Measurements from ENCODE around the gene CDH4. TPM values are rescaled to one million over a fixed set of nuclear protein-coding genes. Genes with fewer than 3 reads are reported as not detected.

CDH4 gene
- polyA plus RNA-seq, 1 experiment = 1.5 TPM

GRCh38 chr20:61964675-61965605 is 712.9 kb downstream of the CDH4 start:
- DNase-seq (ENCODE audit: low read depth) = no peak
- CTCF ChIA-PET = no interaction called here

GRCh38 chr20:61965606-61966491 is 713.8 kb downstream of the CDH4 start:
- Histone ChIP-seq H3K36me3 (ENCODE audit: control insufficient read depth, insufficient read depth, low read length) (no peaks in the 10 kb centered on the region), H3K27me3 (ENCODE audit: control insufficient read depth, insufficient read depth, low read length) (0 out of 2 replicates have a peak, but pooled peaks cover 10% of the 10 kb centered on the region), H3K4me3 (ENCODE audit: low read depth, low read length) (no peak overlapping the region)
- DNase-seq (ENCODE audit: low read depth) = no peak
- ChIA-PET POLR2A (no interaction called here), CTCF (interaction anchor here (0.6 kb wide), 1 partner anchor 8 kb away, joined by 3 read pairs; no protein-coding TSS in a partner anchor)
- 0 out of 2 replicates have a peak, but pooled peaks have one; percentile 2 for TF ChIP-seq CTCF (IDR thresholded peaks at IDR 0.05; ENCODE audit: insufficient read depth, low read depth, low read length)

More at GRCh38 chr20:61964675-61965605, 712.9 kb downstream of the CDH4 start:
- POLR2A ChIA-PET = no interaction called here
- no peak for TF ChIP-seq CTCF (IDR thresholded peaks at IDR 0.05; ENCODE audit: insufficient read depth, low read depth, low read length)
- Histone ChIP-seq H3K27me3 (ENCODE audit: control insufficient read depth, insufficient read depth, low read length) (0 out of 2 replicates have a peak, but pooled peaks cover 10% of the 10 kb centered on the region), H3K4me3 (ENCODE audit: low read depth, low read length) (no peak overlapping the region), H3K36me3 (ENCODE audit: control insufficient read depth, insufficient read depth, low read length) (no peaks in the 10 kb centered on the region)

- H3K36me3 ChIP-seq (ENCODE audit: control insufficient read depth, insufficient read depth, low read length) = no peaks in the 10 kb centered on the region; the same call in 1 of the 2 replicates
- H3K4me3 ChIP-seq (ENCODE audit: low read depth, low read length) = no peak overlapping the region
- no peak for DNase-seq (ENCODE audit: low read depth)
- H3K27me3 ChIP-seq (ENCODE audit: control insufficient read depth, insufficient read depth, low read length) = 0 out of 2 replicates have a peak, but pooled peaks cover 10% of the 10 kb centered on the region
- TF ChIP-seq CTCF (IDR thresholded peaks at IDR 0.05; ENCODE audit: insufficient read depth, low read depth, low read length) = no peak
- ChIA-PET CTCF (interaction anchor here (0.6 kb wide), 1 partner anchor 8 kb away, joined by 3 read pairs; no protein-coding TSS in a partner anchor), POLR2A (no interaction called here)
These were observed 714.6 kb downstream of the CDH4 start for GRCh38 chr20:61966492-61967244.

- no peaks in the 10 kb centered on the region; the same call in 1 of the 2 replicates for H3K36me3 ChIP-seq (ENCODE audit: control insufficient read depth, insufficient read depth, low read length)
- DNase-seq (ENCODE audit: low read depth) = no peak
- H3K4me3 ChIP-seq (ENCODE audit: low read depth, low read length) = no peak overlapping the region
- TF ChIP-seq CTCF (IDR thresholded peaks at IDR 0.05; ENCODE audit: insufficient read depth, low read depth, low read length) = no peak
- POLR2A ChIA-PET = no interaction called here
- 0 out of 2 replicates have a peak, but pooled peaks cover 10% of the 10 kb centered on the region for H3K27me3 ChIP-seq (ENCODE audit: control insufficient read depth, insufficient read depth, low read length)
- CTCF ChIA-PET = no interaction called here
These were observed 715.2 kb downstream of the CDH4 start for GRCh38 chr20:61967300-61967699.

All from BJ (cell line).